Subcutaneous adipose tissue (tissue), 4 donors: ENCODE results near the gene ANK2. TPM values are rescaled to one million over a fixed set of nuclear protein-coding genes. Genes with fewer than 3 reads are reported as not detected.

ENCODE experiments used
- total RNA-seq, 4 donors: library from RNA; depleted of rRNA; stranded (reverse); fragments of >200 nt; gene quantifications; one replicate each; pipeline ENCODE4 v1.1.0, GENCODE V29; 2016
- TF ChIP-seq, protein P1 (sequence below): fragments of 450-650 bp; IDR thresholded peaks from one replicate; pipeline ENCODE4 v1.5.1; 2016; ENCODE audit warnings: low read depth, mild to moderate bottlenecking, control low read depth, antibody characterized with exemption, moderate library complexity

ANK2 gene
- total RNA-seq, 4 donors from 2014 or later, result 49.4 to 119 (median 72.9) TPM

DNA sequence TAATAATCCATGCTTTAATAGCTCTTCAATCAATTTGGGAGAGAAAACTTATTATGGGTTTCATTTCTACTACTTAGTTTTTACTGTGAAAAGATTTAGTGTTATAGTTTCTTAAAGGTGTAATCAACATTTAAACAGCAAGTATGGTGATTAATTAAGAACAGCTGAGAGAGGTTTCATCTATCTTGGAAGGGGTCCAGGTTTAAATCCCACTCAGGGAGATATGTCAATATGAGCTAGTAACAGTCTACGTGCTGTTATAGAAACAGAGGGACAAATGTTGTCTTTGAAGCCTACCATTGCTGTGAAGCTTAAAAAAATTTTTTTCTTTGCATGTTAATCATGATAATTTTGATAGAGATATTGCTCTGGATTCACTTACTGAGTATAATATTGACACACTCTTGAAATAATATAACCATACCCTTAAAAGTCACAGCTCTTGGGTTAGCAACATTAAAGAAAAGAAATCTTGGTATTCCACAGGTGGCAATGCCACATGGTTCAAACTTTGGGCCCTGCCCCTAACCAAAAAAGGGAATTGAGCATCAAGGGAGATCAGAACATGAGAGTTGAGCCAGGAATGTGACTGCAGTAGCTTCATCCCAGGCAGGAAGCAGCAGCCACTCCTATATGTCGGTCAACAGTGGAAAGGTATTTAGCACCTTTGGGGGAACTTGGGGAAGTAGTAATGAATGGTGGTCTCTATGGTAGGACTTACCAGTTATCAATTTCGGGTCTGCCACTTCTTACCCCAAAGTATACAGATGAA lies 107.8 kb downstream of the ANK2 start:
- TF ChIP-seq, protein P1, sequence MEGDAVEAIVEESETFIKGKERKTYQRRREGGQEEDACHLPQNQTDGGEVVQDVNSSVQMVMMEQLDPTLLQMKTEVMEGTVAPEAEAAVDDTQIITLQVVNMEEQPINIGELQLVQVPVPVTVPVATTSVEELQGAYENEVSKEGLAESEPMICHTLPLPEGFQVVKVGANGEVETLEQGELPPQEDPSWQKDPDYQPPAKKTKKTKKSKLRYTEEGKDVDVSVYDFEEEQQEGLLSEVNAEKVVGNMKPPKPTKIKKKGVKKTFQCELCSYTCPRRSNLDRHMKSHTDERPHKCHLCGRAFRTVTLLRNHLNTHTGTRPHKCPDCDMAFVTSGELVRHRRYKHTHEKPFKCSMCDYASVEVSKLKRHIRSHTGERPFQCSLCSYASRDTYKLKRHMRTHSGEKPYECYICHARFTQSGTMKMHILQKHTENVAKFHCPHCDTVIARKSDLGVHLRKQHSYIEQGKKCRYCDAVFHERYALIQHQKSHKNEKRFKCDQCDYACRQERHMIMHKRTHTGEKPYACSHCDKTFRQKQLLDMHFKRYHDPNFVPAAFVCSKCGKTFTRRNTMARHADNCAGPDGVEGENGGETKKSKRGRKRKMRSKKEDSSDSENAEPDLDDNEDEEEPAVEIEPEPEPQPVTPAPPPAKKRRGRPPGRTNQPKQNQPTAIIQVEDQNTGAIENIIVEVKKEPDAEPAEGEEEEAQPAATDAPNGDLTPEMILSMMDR, result no peak

DNA sequence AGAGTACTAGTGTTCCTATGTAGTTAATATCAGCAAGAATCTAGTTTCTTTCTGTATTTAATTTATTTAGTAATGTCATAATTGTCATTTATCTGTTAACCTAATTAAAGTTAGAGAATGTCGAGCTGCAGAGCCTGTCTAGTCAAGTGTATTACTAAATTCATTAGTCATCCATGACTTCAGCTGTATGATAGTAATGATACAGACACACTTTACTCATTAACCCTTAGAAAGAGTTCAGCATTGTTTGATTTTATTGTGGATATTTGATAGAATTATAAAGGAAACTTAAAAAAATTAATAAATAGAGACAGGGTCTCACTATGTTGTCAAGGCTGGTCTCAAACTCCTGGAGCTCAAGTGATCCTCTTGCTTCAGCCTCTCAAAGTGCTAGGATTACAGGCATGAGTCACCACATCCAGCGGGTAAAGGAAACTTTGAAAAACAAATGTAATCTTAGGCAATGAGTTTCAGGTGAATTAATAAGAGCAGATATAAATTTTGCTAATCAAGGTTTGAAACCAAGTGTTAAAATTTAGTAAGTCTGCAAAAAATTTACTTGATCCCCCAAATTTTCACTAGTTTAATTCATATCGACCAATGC lies 110.6 kb downstream of the ANK2 start:
- TF ChIP-seq, protein P1, result no peak

DNA sequence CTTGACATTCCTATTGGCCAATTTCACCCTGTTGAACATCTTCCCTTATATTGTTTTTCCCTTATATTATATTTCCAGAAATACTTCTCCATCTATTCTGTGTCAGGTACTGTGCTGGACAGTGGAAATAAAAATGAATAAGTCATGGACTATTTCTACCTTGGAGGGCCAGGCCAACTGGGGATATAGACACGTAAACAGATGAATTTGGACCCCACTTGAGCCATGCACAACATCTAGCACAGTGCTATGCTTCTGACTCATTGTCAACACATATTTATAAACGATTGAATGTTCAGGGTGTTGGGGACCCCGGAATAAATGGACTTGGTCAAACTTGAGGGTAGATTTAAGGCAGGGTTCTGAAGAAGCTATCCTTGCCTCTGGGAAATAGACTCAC lies 111.1 kb downstream of the ANK2 start:
- TF ChIP-seq, protein P1, result no peak

DNA sequence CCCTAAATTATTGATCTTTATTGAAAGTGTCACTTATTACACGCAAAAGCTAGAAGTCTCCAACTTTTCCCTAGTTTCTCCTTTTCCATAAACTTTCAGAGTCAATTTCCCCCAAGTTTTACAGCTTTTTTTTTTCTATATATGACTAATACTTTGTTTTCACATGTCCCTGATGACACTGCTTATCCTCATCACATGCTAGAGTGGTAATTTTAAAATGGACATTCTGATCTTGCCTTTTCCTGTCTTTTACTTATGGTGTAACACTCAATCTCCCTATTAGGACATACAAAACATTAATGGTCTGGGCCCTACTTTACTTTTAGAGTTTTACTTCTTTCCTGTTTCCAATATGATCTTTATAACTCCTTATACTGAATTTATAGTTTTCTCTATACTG lies 112.6 kb downstream of the ANK2 start:
- TF ChIP-seq, protein P1, result no peak

DNA sequence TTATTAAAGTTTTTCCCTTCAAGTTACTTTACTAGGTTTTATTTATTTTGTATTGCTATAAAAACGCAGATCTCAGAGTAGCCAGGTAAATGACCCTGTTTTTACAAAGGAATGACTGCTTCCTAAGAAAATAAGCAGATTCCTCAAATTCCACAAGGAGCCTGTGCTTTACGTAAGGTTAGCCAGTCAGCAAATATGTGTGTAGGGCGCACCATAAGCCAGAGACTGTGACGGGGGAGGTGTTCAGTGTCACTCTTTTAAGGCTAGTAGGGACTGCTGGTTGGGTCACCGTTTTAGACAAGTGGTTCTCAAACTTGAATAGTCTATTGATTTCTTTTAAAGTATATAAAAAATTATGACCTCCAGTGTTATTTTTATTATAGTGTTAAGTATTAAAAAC lies 119.9 kb downstream of the ANK2 start:
- TF ChIP-seq, protein P1, result no peak

DNA sequence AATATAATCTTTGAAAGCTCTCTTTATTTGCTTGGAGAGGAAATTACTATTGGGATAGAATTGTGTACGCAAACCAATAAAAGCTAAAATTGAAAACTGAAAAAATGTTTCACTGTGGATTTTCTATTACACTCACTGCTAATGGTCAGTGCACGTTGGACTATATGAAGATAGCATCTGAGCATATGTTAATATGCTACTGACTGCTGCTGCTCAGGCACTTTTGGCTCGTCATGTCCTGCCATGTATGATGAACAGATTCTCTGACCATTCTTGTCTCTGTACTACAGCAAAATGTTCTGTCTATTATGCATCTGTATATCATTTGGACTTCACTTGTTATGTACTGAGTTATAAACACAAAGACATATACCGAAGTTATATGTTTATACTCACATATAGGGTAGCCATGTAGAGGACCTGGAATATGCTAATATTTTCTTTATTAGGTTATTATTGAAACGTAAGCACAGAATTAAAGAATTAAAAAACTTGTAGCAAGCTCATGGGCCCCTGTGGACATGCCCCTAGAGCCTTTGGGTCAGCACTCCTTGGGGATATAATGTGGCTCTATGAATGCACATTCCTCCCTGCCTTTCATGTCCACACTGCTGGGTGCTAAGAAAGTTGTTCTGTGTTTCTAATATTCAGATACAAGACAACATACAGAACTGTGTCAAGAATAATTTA lies 120.8 kb downstream of the ANK2 start:
- TF ChIP-seq, protein P1, result no peak

DNA sequence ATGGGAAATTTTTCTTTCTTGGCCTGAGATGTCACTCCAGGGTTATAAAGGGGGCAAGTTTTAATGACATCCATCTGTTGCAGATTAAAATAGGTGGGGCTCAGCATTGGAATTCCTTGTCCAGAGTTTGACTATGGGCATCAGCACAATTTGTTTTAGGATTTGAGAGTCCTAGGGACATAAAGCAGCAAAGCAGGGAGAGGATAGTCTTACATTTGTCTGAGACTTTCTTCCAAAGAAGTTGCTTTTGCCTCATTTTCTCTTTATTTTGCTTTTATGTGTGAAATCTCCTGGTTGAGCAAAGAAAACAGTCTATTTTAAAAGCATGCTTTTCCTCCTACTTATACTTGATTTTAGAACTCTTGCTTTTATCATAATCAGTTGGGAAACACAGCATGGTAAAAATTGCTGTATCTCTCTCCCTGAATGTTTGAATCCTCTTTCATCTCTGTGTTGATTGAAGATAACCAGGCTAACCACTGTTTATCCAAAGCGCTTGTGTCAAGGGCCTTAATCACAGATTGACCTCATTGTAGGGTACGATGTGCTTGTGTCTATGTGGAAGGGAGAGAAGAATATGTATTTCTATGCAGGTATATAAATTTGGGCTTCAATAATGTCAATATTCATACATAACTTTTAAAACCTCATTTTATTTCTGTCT lies 121.5 kb downstream of the ANK2 start:
- TF ChIP-seq, protein P1, result no peak
